ENCODE measurements around the gene ADAM12. TPM values are rescaled to one million over a fixed set of nuclear protein-coding genes. Genes with fewer than 3 reads are reported as not detected.

The ADAM12 gene
- total and polyA plus RNA-seq, 2 donors (not counting 3 experiments of a cell fraction or from before 2014, with no cell fraction given) = 0.22 to 0.33 TPM

GRCh38 chr10:126080291-126080825, 307.9 kb downstream of the ADAM12 start:
- ChIA-PET POLR2A (no interaction called here), CTCF (interaction anchor here (0.9 to 1.9 kb wide), 7 partner anchors 9 to 146 kb away, joined by 3 to 9 read pairs (median 3); no protein-coding TSS in a partner anchor)

More at GRCh38 chr10:126080291-126080825, 307.9 kb downstream of the ADAM12 start:
- no TSS peak for BruUV-seq (replicated peaks)
- H3K79me2 ChIP-seq (ENCODE audit: control insufficient read depth, insufficient read depth, low read length) = no peaks in the 10 kb centered on the region
- no peak overlapping the region for H2AFZ ChIP-seq (ENCODE audit: low read depth, low read length)
- no peak overlapping the region for H3K9ac ChIP-seq (replicated peaks; ENCODE audit: extremely low read depth, insufficient read depth, low read length)
- peak; percentile 8 for FAIRE-seq
- TF ChIP-seq MYC (IDR thresholded peaks at IDR 0.05; ENCODE audit: low read depth, low read length) = no peak
- no peak for TF ChIP-seq GATA2 (IDR thresholded peaks at IDR 0.05; ENCODE audit: insufficient read depth, insufficient read length, low read depth, low read length)
- no peak for TF ChIP-seq FOS (IDR thresholded peaks at IDR 0.05; ENCODE audit: borderline replicate concordance, insufficient read depth, low read length)
- TF ChIP-seq JUN (IDR thresholded peaks at IDR 0.05; ENCODE audit: borderline replicate concordance, insufficient read depth, insufficient read length, low read depth) = no peak
- TF ChIP-seq EZH2 (IDR thresholded peaks at IDR 0.05; ENCODE audit: borderline replicate concordance, low read depth, low read length, severe bottlenecking) = no peak
- no peak for TF ChIP-seq POLR2AphosphoS5 (IDR thresholded peaks at IDR 0.05; ENCODE audit: insufficient read depth, low read depth, low read length)
- no peak for TF ChIP-seq MAX (IDR thresholded peaks at IDR 0.05; ENCODE audit: insufficient read depth, insufficient read length)
- no peak for TF ChIP-seq CTCF (IDR thresholded peaks at IDR 0.05; ENCODE audit: extremely low read depth in 1 of 2, insufficient read depth in 1 of 2, low read depth in 1 of 2, low read length in 2 of 2)
- no peak for TF ChIP-seq POLR2A (IDR thresholded peaks at IDR 0.05; ENCODE audit: low read depth, low read length)
- DNase-seq (ENCODE audit: low read depth, low spot score) = no peak
- H3K27ac ChIP-seq (ENCODE audit: insufficient read depth, low read depth, low read length) = no peak overlapping the region
- no peaks in the 10 kb centered on the region for H3K9me1 ChIP-seq (replicated peaks; ENCODE audit: control insufficient read depth, extremely low read depth, insufficient read depth, low read length)
- H3K4me2 ChIP-seq (ENCODE audit: insufficient read depth, low read length) = no peak overlapping the region
- no peak overlapping the region for H3K4me3 ChIP-seq (replicated peaks in 1 of 3; ENCODE audit: insufficient read depth in 1 of 3, low read depth in 1 of 3, low read length in 3 of 3)
- H3K9me3 ChIP-seq (replicated peaks; ENCODE audit: control insufficient read depth, insufficient read depth, low read length) = no peaks in the 10 kb centered on the region
- H3K27me3 ChIP-seq (ENCODE audit: control insufficient read depth in 2 of 2, insufficient read depth in 2 of 2, low read length in 2 of 2) = no peaks in the 10 kb centered on the region
- no peaks in the 10 kb centered on the region for H3K36me3 ChIP-seq (ENCODE audit: control insufficient read depth in 2 of 2, extremely low read depth in 1 of 2, insufficient read depth in 2 of 2, low read length in 2 of 2)
- no peaks in the 10 kb centered on the region for H3K4me1 ChIP-seq (ENCODE audit: control insufficient read depth, extremely low read depth, insufficient read depth, low read length)
- intact Hi-C loops (cut with micrococcal nuclease) (no loop called here), dilution Hi-C loops (cut with MboI; ENCODE audit: extremely low pct_ligation_motif_present, low sequenced_read_pairs) (no loop called here)
- H4K20me1 ChIP-seq (replicated peaks; ENCODE audit: control insufficient read depth, extremely low read depth, insufficient read depth, low read length) = no peaks in the 10 kb centered on the region
